ENCODE data around the gene WNK2.

Gene WNK2

DNA sequence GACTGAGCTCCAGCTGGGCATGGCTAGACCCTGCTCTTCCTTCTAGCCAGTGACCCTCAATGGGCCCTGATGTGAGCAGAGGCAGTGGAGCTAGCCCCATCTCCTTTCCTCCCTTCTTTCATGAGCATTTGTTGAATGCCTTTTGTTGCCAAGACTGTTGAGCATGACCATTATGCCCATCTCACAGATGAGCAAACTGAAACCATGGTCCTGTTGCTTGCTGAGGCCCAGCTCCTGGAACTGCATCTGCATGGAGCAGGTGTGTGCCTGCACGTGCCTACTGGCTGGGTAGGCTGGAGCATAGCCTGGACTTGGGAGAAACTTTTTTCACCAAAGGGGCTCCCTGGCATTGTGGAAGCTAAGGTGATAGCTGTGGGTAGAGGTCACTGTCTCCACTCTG, 3.0 kb upstream of the WNK2 start:
- H3K9me3 ChIP-seq (replicated peaks in 1 of 2; ENCODE audit: control insufficient read depth in 2 of 2, insufficient read depth in 1 of 2, low read depth in 1 of 2, low read length in 2 of 2): no peaks in the 10 kb centered on the region

DNA sequence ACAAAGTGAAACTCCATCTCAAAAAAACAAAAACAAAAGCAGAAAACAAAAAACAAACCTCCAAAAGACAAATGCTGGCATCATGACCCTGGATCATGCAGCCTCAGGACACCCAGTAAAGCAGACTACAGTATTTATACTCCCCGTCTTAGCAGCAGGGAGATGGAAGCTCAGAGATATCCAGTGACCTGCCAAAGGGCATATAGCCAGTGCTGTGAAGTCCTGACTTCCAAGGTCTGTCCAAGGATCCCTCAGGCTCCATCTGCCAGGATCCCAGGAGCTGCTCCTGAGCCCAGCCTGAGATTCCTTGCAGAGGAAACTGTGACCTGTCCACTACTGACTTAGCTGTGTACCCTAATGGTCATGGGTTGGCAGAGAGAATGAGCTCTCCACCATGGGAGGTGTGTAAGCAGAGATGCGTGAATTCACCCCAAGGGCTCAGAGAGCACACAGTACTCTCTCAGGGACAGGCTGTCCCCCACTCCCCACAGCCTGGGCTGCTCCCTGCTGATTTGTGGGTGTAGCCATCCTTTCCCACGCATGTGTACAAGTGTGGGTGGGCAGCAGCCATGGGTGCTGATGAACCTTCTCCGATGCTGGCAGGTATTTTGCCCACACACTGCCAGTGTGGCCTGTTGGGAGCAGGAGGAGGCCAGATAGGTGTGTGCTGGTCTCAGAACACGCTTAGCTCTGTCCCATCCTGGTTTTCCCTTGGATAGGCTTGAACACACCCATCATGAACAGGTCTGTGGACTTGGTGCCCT, 2.1 kb upstream of the WNK2 start:
- Histone ChIP-seq H3K27ac (replicated peaks; ENCODE audit: low read length) (no peak overlapping the region), H3K79me1 (ENCODE audit: low read depth, low read length) (no peaks in the 10 kb centered on the region), H3K4me3 (ENCODE audit: low read length in 2 of 2) (no peak overlapping the region), H3K9ac (ENCODE audit: low read depth, low read length, poor library complexity) (no peak overlapping the region), H3K18ac (ENCODE audit: low read length) (no peak overlapping the region), H3K27me3 (ENCODE audit: control insufficient read depth in 3 of 3, insufficient read depth in 3 of 3, low read depth in 1 of 3, low read length in 3 of 3) (peaks cover 0 to 76% (median 39%) of the 10 kb centered on the region in 3 experiments), H2BK12ac (ENCODE audit: low read length) (no peak overlapping the region), H2AK5ac (ENCODE audit: low read depth, low read length) (no peak overlapping the region), H2AFZ (ENCODE audit: low read length) (no peak overlapping the region), H3K36me3 (replicated peaks in 1 of 2; ENCODE audit: control insufficient read depth in 2 of 2, insufficient read depth in 2 of 2, low read length in 2 of 2) (no peaks in the 10 kb centered on the region), H3K23ac (ENCODE audit: low read depth, low read length, poor library complexity) (no peak overlapping the region), H2BK120ac (ENCODE audit: low read depth, low read length) (no peak overlapping the region), H3K4me2 (ENCODE audit: insufficient read depth, low read length, poor library complexity, severe bottlenecking) (no peak overlapping the region), H3K9me3 (replicated peaks in 1 of 2; ENCODE audit: control insufficient read depth in 2 of 2, insufficient read depth in 1 of 2, low read depth in 1 of 2, low read length in 2 of 2) (no peaks in the 10 kb centered on the region), H2BK5ac (ENCODE audit: low read length) (no peak overlapping the region), H3K14ac (ENCODE audit: low read length) (no peak overlapping the region), H4K91ac (ENCODE audit: low read depth, low read length, poor library complexity) (no peak overlapping the region), H4K8ac (ENCODE audit: low read depth, low read length) (no peak overlapping the region), H3K4ac (ENCODE audit: low read length) (no peak overlapping the region), H2BK15ac (ENCODE audit: low read length) (no peak overlapping the region), H3K4me1 (ENCODE audit: control insufficient read depth in 2 of 2, insufficient read depth in 1 of 2, low read depth in 1 of 2, low read length in 2 of 2) (peaks cover 13 to 16% of the 10 kb centered on the region in 2 donors)
- no CpG with 5 or more reads among the region's 5 CpGs for WGBS, 2 donors (ENCODE audit: extremely low coverage in 2 of 2, insufficient read length in 2 of 2, insufficient replicate concordance in 1 of 2)
- DNase-seq (ENCODE audit: low spot score): no peak

More for the DNA sequence above, 3.0 kb upstream of the WNK2 start:
- Histone ChIP-seq H3K14ac (ENCODE audit: low read length) (no peak overlapping the region), H2BK12ac (ENCODE audit: low read length) (no peak overlapping the region), H3K18ac (ENCODE audit: low read length) (peak overlapping the region; percentile 40), H3K4me2 (ENCODE audit: insufficient read depth, low read length, poor library complexity, severe bottlenecking) (no peak overlapping the region), H2BK5ac (ENCODE audit: low read length) (no peak overlapping the region), H2AK5ac (ENCODE audit: low read depth, low read length) (no peak overlapping the region), H3K27ac (replicated peaks; ENCODE audit: low read length) (no peak overlapping the region), H3K4ac (ENCODE audit: low read length) (no peak overlapping the region), H3K4me3 (ENCODE audit: low read length in 2 of 2) (peak overlapping the region in 1 of 2 donors; percentile 30), H3K79me1 (ENCODE audit: low read depth, low read length) (no peaks in the 10 kb centered on the region), H4K8ac (ENCODE audit: low read depth, low read length) (no peak overlapping the region), H4K91ac (ENCODE audit: low read depth, low read length, poor library complexity) (no peak overlapping the region), H3K9ac (ENCODE audit: low read depth, low read length, poor library complexity) (no peak overlapping the region), H3K27me3 (ENCODE audit: control insufficient read depth in 3 of 3, insufficient read depth in 3 of 3, low read depth in 1 of 3, low read length in 3 of 3) (peaks cover 0 to 67% (median 39%) of the 10 kb centered on the region in 3 experiments), H2BK15ac (ENCODE audit: low read length) (no peak overlapping the region), H3K23ac (ENCODE audit: low read depth, low read length, poor library complexity) (no peak overlapping the region), H2AFZ (ENCODE audit: low read length) (no peak overlapping the region), H2BK120ac (ENCODE audit: low read depth, low read length) (no peak overlapping the region), H3K4me1 (ENCODE audit: control insufficient read depth in 2 of 2, insufficient read depth in 1 of 2, low read depth in 1 of 2, low read length in 2 of 2) (peaks cover 5 to 9% of the 10 kb centered on the region in 2 donors), H3K36me3 (replicated peaks in 1 of 2; ENCODE audit: control insufficient read depth in 2 of 2, insufficient read depth in 2 of 2, low read length in 2 of 2) (no peaks in the 10 kb centered on the region)
- no CpG with 5 or more reads among the region's 1 CpG for WGBS, 2 donors (ENCODE audit: extremely low coverage in 2 of 2, insufficient read length in 2 of 2, insufficient replicate concordance in 1 of 2)
- no peak for DNase-seq (ENCODE audit: low spot score)

DNA sequence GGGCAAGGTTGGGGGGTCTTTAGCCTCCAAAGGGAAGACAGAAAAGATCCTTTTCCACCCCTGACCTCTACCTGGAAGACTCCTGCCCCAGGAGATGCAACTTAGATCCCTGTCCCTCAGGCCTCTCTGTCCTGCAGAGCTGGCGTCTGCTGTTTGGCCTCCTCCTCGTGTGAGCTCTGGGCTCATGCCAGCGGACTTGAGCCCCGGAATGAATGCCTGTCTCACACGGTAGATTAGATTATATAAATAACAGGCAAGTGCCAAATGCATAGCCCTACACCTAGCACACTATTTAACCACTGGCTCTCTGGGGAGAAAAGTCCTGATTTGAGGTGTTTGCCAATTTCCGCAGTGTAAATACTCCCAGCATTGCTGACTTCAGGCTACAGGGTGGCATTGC, 1.4 kb upstream of the WNK2 start:
- no peak overlapping the region for H2BK5ac ChIP-seq (ENCODE audit: low read length)
- H3K9me3 ChIP-seq (replicated peaks in 1 of 2; ENCODE audit: control insufficient read depth in 2 of 2, insufficient read depth in 1 of 2, low read depth in 1 of 2, low read length in 2 of 2): no peaks in the 10 kb centered on the region
- no peak overlapping the region for H3K9ac ChIP-seq (ENCODE audit: low read depth, low read length, poor library complexity)
- H3K36me3 ChIP-seq (replicated peaks in 1 of 2; ENCODE audit: control insufficient read depth in 2 of 2, insufficient read depth in 2 of 2, low read length in 2 of 2): no peaks in the 10 kb centered on the region
- no peak overlapping the region for H2BK12ac ChIP-seq (ENCODE audit: low read length)
- H3K4ac ChIP-seq (ENCODE audit: low read length): no peak overlapping the region
- no peak overlapping the region for H3K18ac ChIP-seq (ENCODE audit: low read length)
- H4K91ac ChIP-seq (ENCODE audit: low read depth, low read length, poor library complexity): no peak overlapping the region
- H3K4me2 ChIP-seq (ENCODE audit: insufficient read depth, low read length, poor library complexity, severe bottlenecking): no peak overlapping the region
- no peak overlapping the region for H3K27ac ChIP-seq (replicated peaks; ENCODE audit: low read length)
- peaks cover 13 to 20% of the 10 kb centered on the region in 2 donors for H3K4me1 ChIP-seq (ENCODE audit: control insufficient read depth in 2 of 2, insufficient read depth in 1 of 2, low read depth in 1 of 2, low read length in 2 of 2)
- no peak overlapping the region for H2BK120ac ChIP-seq (ENCODE audit: low read depth, low read length)
- H2AK5ac ChIP-seq (ENCODE audit: low read depth, low read length): no peak overlapping the region
- DNase-seq (ENCODE audit: low spot score): no peak
- H4K8ac ChIP-seq (ENCODE audit: low read depth, low read length): no peak overlapping the region
- H3K79me1 ChIP-seq (ENCODE audit: low read depth, low read length): no peaks in the 10 kb centered on the region
- no peak overlapping the region for H3K14ac ChIP-seq (ENCODE audit: low read length)
- H3K27me3 ChIP-seq (ENCODE audit: control insufficient read depth in 3 of 3, insufficient read depth in 3 of 3, low read depth in 1 of 3, low read length in 3 of 3): peaks cover 0 to 83% (median 39%) of the 10 kb centered on the region in 3 experiments
- no CpG with 5 or more reads among the region's 6 CpGs for WGBS, 2 donors (ENCODE audit: extremely low coverage in 2 of 2, insufficient read length in 2 of 2, insufficient replicate concordance in 1 of 2)
- no peak overlapping the region for H3K4me3 ChIP-seq (ENCODE audit: low read length in 2 of 2)
- H2BK15ac ChIP-seq (ENCODE audit: low read length): no peak overlapping the region
- no peak overlapping the region for H2AFZ ChIP-seq (ENCODE audit: low read length)
- no peak overlapping the region for H3K23ac ChIP-seq (ENCODE audit: low read depth, low read length, poor library complexity)

DNA sequence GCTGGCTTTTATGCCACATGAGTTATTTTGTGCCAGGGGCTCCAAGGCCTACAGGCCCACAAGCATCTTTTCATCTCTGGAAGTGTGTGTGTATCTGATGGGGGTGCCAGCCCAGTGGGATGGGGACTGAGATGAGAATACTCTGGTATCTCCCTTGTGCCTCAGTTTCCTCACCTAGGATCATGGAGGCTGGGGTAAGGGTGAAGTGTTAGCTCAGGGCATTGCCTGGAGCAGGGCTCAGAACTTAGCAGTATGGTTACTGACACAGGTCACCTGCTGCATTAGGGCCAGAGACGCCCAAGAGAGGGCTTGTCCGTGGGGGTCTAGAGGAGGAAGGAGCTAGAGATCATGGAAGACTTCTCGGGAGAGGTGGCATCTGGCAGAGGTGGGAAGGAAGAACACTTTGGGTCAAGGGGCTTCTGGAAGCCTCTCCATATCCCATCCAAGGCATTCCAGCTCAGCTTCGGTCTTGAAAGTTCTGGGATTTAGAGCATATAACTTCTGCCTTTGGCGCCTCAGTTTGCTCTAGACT, 742 bp upstream of the WNK2 start:
- Histone ChIP-seq H4K91ac (ENCODE audit: low read depth, low read length, poor library complexity) (no peak overlapping the region), H2BK120ac (ENCODE audit: low read depth, low read length) (no peak overlapping the region), H3K23ac (ENCODE audit: low read depth, low read length, poor library complexity) (no peak overlapping the region), H3K9me3 (replicated peaks in 1 of 2; ENCODE audit: control insufficient read depth in 2 of 2, insufficient read depth in 1 of 2, low read depth in 1 of 2, low read length in 2 of 2) (no peaks in the 10 kb centered on the region), H3K4me3 (ENCODE audit: low read length in 2 of 2) (peak overlapping the region in 1 of 2 donors; percentile 76), H2AK5ac (ENCODE audit: low read depth, low read length) (no peak overlapping the region), H2BK5ac (ENCODE audit: low read length) (no peak overlapping the region), H3K79me1 (ENCODE audit: low read depth, low read length) (no peaks in the 10 kb centered on the region), H2BK15ac (ENCODE audit: low read length) (no peak overlapping the region), H3K18ac (ENCODE audit: low read length) (no peak overlapping the region), H2BK12ac (ENCODE audit: low read length) (no peak overlapping the region), H3K27me3 (ENCODE audit: control insufficient read depth in 3 of 3, insufficient read depth in 3 of 3, low read depth in 1 of 3, low read length in 3 of 3) (peaks cover 0 to 81% (median 42%) of the 10 kb centered on the region in 3 experiments), H3K4ac (ENCODE audit: low read length) (no peak overlapping the region), H3K14ac (ENCODE audit: low read length) (no peak overlapping the region), H2AFZ (ENCODE audit: low read length) (no peak overlapping the region), H3K9ac (ENCODE audit: low read depth, low read length, poor library complexity) (no peak overlapping the region), H3K4me2 (ENCODE audit: insufficient read depth, low read length, poor library complexity, severe bottlenecking) (no peak overlapping the region), H3K36me3 (replicated peaks in 1 of 2; ENCODE audit: control insufficient read depth in 2 of 2, insufficient read depth in 2 of 2, low read length in 2 of 2) (no peaks in the 10 kb centered on the region), H4K8ac (ENCODE audit: low read depth, low read length) (no peak overlapping the region), H3K27ac (replicated peaks; ENCODE audit: low read length) (no peak overlapping the region), H3K4me1 (ENCODE audit: control insufficient read depth in 2 of 2, insufficient read depth in 1 of 2, low read depth in 1 of 2, low read length in 2 of 2) (peaks cover 13 to 20% of the 10 kb centered on the region in 2 donors)
- no peak for DNase-seq (ENCODE audit: low spot score)
- no CpG with 5 or more reads among the region's 5 CpGs for WGBS, 2 donors (ENCODE audit: extremely low coverage in 2 of 2, insufficient read length in 2 of 2, insufficient replicate concordance in 1 of 2)

Data from neuronal stem cell (in vitro differentiated cells).